Body of pancreas (tissue), 4 donors: Measurements from ENCODE around the gene USPL1. TPM values are rescaled to one million over a fixed set of nuclear protein-coding genes. Genes with fewer than 3 reads are reported as not detected.
A peak's percentile ranks its signal among the peaks of the same experiment; 100 is the strongest.

Experiments
- ATAC-seq: fragments of 150-250 bp; one replicate; pipeline ENCODE4 v1.9.1; 2016
- DNase-seq, 4 donors: peaks; one replicate each; pipeline ENCODE4 v3.0.0-alpha.2; 2019
- H3K27ac ChIP-seq, 4 donors: fragments of 200-600 bp; sonication (generic); 1 replicate in 3 of 4; 2 replicates in 1 of 4; pipeline versions ENCODE4 v1.5.1 to v1.6.1; 2016 to 2019; ENCODE audit warnings: mild to moderate bottlenecking in 1 of 4, mixed read lengths in 1 of 4, moderate library complexity in 1 of 4
- H3K27me3 ChIP-seq, 2 donors: fragments of 200-600 bp; sonication (generic); one replicate each; pipeline ENCODE4 v1.6.0; 2016; ENCODE audit warnings: mild to moderate bottlenecking in 1 of 2
- H3K36me3 ChIP-seq, 2 donors: fragments of 200-600 bp; sonication (generic); replicated peaks in 1 of 2; 2 replicates each; pipeline ENCODE4 v1.5.1; 2016; ENCODE audit warnings: low read depth in 2 of 2; ENCODE audit not compliant: insufficient read depth in 1 of 2
- H3K4me1 ChIP-seq: fragments of 200-600 bp; sonication (generic); one replicate; pipeline ENCODE4 v1.6.0; 2016
- H3K4me3 ChIP-seq, 2 donors: fragments of 200-600 bp; sonication (generic); 1 replicate in 1 of 2; 2 replicates in 1 of 2; pipeline ENCODE4 v1.5.1; 2016 to 2019
- H3K9me3 ChIP-seq, 3 donors: fragments of 200-600 bp; sonication (generic); 1 replicate in 2 of 3; 2 replicates in 1 of 3; pipeline ENCODE4 v1.5.1; 2016
- POLR2A ChIP-seq, 3 donors: fragments of 450-650 bp; IDR thresholded peaks; one replicate each; pipeline ENCODE4 v1.6.1; 2016; ENCODE audit warnings: antibody characterized with exemption in 3 of 3, mild to moderate bottlenecking in 2 of 3
- WGBS, 2 donors: methylation state at CpG; one replicate each; pipeline ENCODE4 v1.1.5; 2017; 5-methylcytosine and 5-hydroxymethylcytosine counted together
- intact Hi-C: fragments of 100-400 bp; cut with DNase I; formaldehyde crosslinking; loops from one replicate; pipeline ENCODE4 v1.15.1; 2023
- total RNA-seq, 2 donors: library from RNA; depleted of rRNA; stranded (reverse); fragments of >200 nt; gene quantifications; one replicate each; pipeline ENCODE4 v1.1.0, GENCODE V29; 2016
- TF ChIP-seq, protein P1 (sequence below), 7 experiments: fragments of 450-650 bp in 4 of 7; fragments of 200-600 bp in 3 of 7; sonication (generic) in 3 of 7; IDR thresholded peaks; one replicate each; pipeline ENCODE4 v1.5.1; 2016 to 2019; ENCODE audit warnings: antibody characterized with exemption in 7 of 7

USPL1 gene
- total RNA-seq, 2 donors from 2014 or later: 10.9 to 14.5 TPM

DNA sequence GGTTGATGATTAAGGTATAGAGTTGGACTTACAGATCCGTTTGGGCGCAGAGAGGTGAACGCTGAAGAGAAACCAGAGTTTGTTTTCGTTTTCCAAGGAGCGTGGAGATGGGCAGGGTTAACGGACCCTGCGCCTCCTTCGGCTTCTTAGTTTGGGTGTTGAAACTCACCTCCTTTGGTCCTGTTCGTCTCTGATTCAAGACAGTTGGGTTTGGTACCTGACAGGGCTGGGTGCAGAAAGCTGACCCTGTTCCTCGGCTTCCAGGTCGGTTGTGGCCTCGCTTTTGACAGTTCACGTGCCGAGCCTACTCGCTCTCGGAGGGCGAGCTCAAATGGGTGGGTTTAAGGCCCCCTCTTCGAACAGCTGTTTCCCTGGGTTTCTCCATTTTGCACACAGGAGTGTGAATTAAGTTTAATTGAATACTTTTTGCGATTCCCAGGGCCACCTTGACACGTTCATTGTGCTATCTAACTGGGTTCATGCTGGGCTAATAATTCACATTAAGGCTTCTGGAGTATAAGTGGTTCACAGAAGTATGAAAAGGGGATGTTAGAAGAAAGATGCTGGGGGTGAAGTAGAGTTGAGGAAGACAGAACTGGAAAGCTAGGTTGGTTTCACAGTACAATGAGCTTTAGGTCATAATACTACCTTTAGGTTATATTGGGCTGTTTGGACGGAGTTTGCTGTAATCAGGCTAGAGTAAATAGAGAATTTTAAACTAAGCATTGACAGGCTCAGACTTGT lies 638 bp downstream of the USPL1 start:
- Histone ChIP-seq H3K36me3 (peaks cover 2 to 5% of the 10 kb centered on the region in 2 donors), H3K27me3 (no peaks in the 10 kb centered on the region), H3K4me3 (peak overlapping the region; percentile 47 to 85), H3K27ac (peak overlapping the region; percentile 83 to 100 (median 100)), H3K4me1 (peaks cover 29% of the 10 kb centered on the region), H3K9me3 (no peaks in the 10 kb centered on the region)
- WGBS, 2 donors: 0% methylated on average over 21 of the region's 21 CpGs
- no peak for ATAC-seq
- intact Hi-C loops: loop anchor here (10.0 kb wide), 1 partner anchor 154 kb away; the partner anchor contains the start of gene HMGB1
- TF ChIP-seq, protein P1, sequence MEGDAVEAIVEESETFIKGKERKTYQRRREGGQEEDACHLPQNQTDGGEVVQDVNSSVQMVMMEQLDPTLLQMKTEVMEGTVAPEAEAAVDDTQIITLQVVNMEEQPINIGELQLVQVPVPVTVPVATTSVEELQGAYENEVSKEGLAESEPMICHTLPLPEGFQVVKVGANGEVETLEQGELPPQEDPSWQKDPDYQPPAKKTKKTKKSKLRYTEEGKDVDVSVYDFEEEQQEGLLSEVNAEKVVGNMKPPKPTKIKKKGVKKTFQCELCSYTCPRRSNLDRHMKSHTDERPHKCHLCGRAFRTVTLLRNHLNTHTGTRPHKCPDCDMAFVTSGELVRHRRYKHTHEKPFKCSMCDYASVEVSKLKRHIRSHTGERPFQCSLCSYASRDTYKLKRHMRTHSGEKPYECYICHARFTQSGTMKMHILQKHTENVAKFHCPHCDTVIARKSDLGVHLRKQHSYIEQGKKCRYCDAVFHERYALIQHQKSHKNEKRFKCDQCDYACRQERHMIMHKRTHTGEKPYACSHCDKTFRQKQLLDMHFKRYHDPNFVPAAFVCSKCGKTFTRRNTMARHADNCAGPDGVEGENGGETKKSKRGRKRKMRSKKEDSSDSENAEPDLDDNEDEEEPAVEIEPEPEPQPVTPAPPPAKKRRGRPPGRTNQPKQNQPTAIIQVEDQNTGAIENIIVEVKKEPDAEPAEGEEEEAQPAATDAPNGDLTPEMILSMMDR (IDR thresholded peaks at IDR 0.05): no peak
- no peak for TF ChIP-seq POLR2A (IDR thresholded peaks at IDR 0.05)
- peak in 2 of 4 donors; percentile 15 to 25 for DNase-seq

DNA sequence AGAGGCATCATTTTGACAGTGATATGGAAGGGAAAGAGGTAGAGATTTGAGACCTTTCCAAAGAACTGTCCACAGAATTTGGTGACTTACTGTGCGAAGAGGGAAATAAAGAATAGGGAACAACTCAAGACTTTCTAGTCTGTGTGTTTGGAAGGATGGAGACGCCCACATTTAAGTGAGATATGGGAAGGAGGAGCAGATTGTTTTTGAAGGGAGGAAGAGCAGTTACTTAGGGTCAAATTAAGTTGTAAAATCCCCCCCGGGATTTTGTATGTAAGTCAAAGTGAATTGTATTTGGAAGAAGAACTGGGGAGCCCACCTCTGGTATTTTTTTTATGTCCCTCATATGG lies 1.2 kb downstream of the USPL1 start:
- WGBS, 2 donors: 20 to 29% methylated on average over 3 of the region's 3 CpGs
- DNase-seq: no peak
- intact Hi-C loops: loop anchor here (10.0 kb wide), 1 partner anchor 154 kb away; the partner anchor contains the start of gene HMGB1
- Histone ChIP-seq H3K36me3 (peaks cover 4 to 5% of the 10 kb centered on the region in 2 donors), H3K4me3 (no peak overlapping the region), H3K4me1 (peaks cover 29% of the 10 kb centered on the region), H3K27me3 (no peaks in the 10 kb centered on the region), H3K27ac (peak overlapping the region in 3 of 4 donors; percentile 99 to 100 (median 100)), H3K9me3 (no peaks in the 10 kb centered on the region)
- TF ChIP-seq POLR2A (IDR thresholded peaks at IDR 0.05): no peak
- TF ChIP-seq, protein P1 (IDR thresholded peaks at IDR 0.05): no peak
- no peak for ATAC-seq

DNA sequence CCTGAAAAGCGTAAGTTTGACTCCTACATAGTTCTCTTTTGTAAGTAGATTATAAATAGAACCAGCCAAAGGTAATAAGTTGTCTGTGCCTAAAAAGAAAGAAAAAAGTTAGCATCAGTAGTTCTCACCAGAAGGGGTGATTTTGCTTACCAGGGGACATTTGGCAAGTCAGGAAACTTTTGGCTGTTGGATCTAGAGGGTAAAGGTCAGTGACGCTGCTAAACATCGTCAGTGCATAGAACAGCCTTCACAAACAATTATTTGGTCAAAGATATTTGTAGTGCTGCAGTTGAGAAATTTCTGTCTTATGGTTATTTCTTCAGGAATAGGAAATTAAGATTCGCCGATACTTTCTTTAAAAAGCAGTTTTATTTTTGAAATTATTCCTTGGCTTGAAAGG lies 2.0 kb downstream of the USPL1 start:
- H3K27ac ChIP-seq: no peak overlapping the region
- intact Hi-C loops: loop anchor here (10.0 kb wide), 1 partner anchor 155 kb away; the partner anchor contains the start of gene HMGB1
- no peaks in the 10 kb centered on the region for H3K27me3 ChIP-seq
- no peaks in the 10 kb centered on the region for H3K9me3 ChIP-seq
- ATAC-seq: no peak
- DNase-seq: no peak
- TF ChIP-seq POLR2A (IDR thresholded peaks at IDR 0.05): no peak
- TF ChIP-seq, protein P1 (IDR thresholded peaks at IDR 0.05): no peak
- peaks cover 29% of the 10 kb centered on the region for H3K4me1 ChIP-seq
- no peak overlapping the region for H3K4me3 ChIP-seq
- H3K36me3 ChIP-seq: peaks cover 5% of the 10 kb centered on the region in 2 donors
- 58% methylated on average over 5 of the region's 5 CpGs for WGBS, 2 donors

DNA sequence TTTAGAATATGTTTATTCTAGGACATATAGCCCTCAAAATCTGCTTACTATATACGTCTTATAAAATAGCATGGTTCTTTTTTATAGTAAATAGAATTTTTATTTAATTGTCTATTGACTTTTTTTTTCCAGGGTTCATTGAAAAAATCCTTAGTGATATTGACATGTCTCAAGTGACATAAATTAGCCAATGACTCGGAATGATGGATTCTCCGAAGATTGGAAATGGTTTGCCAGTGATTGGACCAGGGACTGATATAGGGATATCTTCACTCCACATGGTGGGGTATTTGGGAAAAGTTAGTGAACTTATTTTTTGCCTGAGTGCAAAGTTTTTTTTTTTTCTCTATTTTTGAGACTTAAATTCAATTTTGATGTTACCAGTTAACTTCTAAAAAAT lies 3.2 kb downstream of the USPL1 start:
- Histone ChIP-seq H3K4me3 (no peak overlapping the region), H3K4me1 (peaks cover 21% of the 10 kb centered on the region), H3K27ac (no peak overlapping the region), H3K36me3 (peaks cover 5% of the 10 kb centered on the region in 2 donors), H3K9me3 (no peaks in the 10 kb centered on the region), H3K27me3 (no peaks in the 10 kb centered on the region)
- ATAC-seq (no peak), DNase-seq (no peak)
- intact Hi-C loops: no loop called here
- TF ChIP-seq, protein P1 (IDR thresholded peaks at IDR 0.05): no peak
- no peak for TF ChIP-seq POLR2A (IDR thresholded peaks at IDR 0.05)
- WGBS, 2 donors: 75 to 81% methylated on average over 3 of the region's 3 CpGs
